ENCODE results near the gene GPR183.

The GPR183 gene

GRCh38 chr13:99339230-99339721 lies 32.1 kb upstream of the GPR183 start:
- no peak for DNase-seq

DNA sequence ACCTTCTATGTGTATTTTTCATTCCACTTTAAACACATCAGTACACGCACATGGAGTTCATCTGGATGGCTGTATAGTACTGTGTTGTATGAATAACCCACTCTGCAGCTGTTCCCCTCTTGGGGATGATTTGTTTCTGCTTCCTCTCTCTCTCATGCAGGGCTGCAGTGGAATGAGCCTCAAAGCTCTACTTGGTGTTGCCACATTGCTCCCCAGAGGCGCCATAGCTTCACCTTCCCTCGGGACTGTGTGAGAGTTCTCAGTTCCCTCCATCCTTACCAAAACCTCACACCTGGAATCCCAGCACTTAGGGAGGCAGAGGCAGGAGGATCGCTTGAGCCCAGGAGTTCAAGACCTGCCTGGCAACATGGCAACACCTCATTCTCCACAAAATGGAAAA lies 28.4 kb upstream of the GPR183 start:
- DNase-seq = peak; percentile 70

- DNase-seq = no peak
Observed at GRCh38 chr13:99335087-99335486, 27.9 kb upstream of the GPR183 start.

DNA sequence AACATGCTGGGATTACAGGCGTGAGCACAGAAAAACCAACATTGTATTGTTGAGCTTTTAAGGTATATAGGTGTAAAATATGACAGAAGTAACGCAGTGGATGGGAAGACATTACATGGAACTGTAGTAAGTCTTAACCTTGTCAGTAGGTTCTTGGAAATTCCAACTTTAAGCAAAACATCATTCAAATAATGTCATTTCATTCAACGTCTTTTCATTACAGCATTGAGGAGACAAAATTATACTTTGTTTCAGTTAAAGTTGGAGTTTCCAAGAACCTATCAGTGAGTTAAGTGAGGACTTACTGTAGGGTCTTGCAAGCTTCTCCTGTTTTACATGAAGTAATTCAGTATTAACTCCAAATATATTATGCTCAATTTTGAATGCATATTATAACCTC lies 27.0 kb upstream of the GPR183 start:
- no peak for DNase-seq

DNA sequence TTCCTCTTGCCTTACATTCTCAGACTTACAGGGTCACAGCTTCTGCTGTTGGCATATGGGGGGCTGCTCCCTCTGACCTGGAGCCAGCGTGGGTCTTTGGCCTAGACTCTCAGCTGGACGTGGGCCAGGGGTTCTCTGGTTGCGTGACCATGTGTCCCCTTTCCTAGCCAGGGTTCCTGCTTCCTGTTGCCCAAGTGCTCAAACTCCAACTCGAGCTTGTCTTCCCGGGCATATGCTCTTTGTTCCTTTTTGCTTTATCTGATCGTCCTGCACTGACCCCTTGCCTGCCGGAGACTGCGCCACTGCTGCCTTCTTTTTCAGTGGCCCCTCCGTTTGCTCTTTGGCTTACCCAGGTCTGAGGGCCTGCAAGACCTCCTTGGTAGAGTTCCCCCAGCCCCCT lies 25.3 kb upstream of the GPR183 start:
- no peak for DNase-seq

GRCh38 chr13:99331881-99332293 lies 24.7 kb upstream of the GPR183 start:
- DNase-seq = no peak

GRCh38 chr13:99330942-99331341 lies 23.7 kb upstream of the GPR183 start:
- DNase-seq = no peak

DNA sequence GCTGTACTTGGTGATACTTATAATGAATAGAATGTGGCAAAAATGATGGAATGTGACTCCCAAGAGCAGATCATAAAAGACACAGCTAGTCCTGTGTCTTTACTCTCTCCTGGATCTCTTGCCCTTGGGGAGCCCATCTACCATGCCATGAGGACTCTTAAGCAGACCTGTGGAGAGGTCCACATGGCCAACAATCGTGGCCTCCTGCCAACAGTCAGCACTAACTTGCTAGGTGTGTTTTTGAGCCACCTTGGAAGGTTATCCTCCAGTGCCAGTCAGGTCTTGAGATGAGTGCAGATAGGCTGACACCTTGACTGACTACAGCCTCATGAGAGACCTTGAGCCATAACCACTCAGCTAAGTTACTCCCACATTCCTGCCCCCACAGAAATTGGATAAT lies 22.3 kb upstream of the GPR183 start:
- no peak for DNase-seq

DNA sequence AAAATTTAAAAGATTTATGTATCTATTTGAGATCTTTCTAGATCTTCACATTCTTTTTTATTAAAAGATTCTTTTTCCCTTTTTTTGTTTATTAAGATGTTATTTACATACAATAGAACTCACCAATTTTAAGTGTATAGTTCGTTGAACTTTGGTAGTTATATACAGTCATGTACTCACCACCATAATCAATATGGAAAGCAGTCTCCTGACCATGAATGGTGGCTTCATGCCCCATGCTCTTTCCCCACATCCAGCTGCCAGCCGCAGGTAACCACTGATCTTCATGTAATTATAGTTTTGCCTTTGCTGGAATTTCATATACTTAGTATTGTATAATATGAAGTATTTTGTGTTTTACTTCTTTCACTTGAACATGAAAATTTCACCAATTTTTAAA lies 20.6 kb upstream of the GPR183 start:
- no peak for DNase-seq

GRCh38 chr13:99327126-99327525 lies 19.9 kb upstream of the GPR183 start:
- no peak for DNase-seq

- no peak for DNase-seq
Observed at GRCh38 chr13:99326012-99326411, 18.8 kb upstream of the GPR183 start.

- no peak for DNase-seq
Observed at GRCh38 chr13:99323488-99323887, 16.3 kb upstream of the GPR183 start.

DNA sequence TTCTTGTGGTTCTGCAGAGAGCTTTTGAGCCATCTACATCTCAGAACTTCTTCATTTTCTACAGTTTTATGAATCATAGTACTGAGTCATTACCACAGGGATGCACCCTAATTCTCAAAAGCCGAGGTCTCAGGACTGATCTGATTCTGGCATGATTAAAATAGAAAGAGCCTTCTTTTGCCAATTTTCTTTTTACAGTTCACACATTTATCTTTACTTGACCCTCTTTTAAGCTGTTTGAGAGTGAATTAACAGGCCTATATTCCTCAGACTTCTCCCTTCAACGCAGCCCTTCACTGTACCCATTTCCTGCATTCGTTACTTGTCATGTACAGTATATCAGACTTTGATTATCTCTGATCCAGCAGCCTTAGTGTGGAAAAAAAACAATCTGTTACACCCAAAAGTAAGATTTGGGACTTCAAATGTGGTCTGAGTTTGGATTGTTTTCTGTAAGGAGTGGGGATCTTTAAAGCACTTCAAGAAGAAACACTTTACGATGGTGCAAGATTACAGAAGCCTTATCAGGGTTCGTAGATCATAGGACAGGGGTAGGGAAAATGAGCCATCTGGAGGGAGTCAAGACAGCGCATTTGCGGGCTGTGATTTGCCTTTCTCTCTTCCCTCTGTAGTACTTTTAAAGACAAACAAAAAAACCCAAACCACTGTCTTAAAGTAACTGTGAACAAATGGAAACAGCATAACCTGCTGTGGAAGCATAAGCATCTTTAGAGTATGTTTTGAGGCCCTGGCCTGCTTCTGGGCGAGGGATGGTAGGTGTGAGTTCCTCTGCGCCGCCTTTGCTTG lies 15.3 kb upstream of the GPR183 start:
- DNase-seq = peak; percentile 88

DNA sequence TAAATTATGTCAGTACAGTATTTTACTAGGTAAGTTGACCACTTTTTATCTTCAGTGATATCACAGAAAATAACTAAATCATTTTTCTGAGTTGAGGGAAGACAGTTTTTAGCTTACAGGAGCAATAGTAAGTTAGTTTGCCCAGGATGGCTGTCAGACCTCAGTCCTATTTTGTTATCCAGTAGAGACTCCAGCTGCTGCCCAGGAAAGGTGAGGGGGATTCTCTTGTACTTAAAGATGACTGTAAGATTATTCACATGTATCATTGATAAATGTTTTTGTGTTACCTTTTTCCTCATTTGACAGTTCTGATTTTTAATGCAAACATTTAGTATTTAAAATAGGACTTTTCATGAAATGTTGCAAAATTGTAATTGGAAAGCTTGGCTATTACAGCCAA lies 14.5 kb upstream of the GPR183 start:
- DNase-seq = no peak

DNA sequence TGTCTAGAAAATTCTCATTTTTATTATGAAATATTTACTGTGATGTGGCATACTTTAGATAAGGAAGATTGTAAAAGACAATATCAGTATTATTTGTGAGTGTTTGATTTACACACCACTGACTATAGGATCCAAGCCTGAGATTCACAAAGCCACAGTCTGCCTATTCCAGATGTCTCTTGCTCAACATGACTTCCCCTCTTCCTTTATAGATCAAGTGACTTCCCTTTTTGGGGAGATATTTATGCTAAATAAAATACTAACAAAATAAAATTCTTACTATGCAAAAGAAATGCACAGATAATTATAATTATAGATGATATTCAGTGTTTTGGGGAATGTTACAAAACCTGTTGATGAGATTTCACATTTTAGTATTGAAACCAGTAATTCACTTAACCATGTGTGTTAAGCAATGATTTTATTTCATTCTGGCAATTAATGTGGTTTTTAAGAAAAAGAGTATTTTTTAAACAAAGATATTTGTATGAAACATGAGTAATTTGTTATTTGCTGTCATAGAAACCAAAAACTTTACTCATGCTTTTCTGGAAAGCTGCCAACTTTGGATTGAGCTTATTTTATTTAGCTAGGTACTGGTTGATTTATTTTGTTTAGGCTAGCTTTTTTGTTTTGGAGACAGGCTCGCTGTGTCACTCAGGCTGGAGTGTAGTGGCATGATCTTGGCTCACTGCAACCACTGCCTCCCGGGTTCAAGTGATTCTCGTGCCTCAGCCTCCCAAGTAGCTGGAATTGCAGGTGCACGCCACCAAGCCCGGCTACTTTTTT lies 13.7 kb upstream of the GPR183 start:
- peak; percentile 86 for DNase-seq

- peak; percentile 37 for DNase-seq
Observed at GRCh38 chr13:99316657-99317256, 9.6 kb upstream of the GPR183 start.

DNA sequence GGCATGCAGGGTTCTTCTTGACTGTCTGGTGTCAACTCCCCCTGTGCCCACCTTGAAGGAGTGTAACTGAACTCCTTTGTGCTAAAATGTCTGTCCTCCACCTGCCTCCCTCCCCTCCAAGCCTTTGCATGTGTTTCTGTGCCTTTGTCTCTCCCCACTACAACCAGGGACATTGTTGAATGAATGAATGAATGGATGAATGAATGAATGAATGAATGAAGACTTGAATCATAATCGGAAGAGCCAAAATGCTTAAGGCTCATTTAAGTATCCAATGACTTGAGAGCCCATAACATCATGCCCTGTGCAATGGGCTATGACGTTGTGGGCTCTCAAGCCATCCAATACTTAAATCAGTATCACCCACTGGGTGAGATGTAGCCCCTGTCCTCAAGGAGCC lies 9.0 kb upstream of the GPR183 start:
- no peak for DNase-seq

GRCh38 chr13:99315186-99315585 lies 8.0 kb upstream of the GPR183 start:
- DNase-seq = no peak

GRCh38 chr13:99314640-99315176 lies 7.5 kb upstream of the GPR183 start:
- DNase-seq = no peak

- DNase-seq = no peak
Observed at GRCh38 chr13:99313941-99314340, 6.7 kb upstream of the GPR183 start.

DNA sequence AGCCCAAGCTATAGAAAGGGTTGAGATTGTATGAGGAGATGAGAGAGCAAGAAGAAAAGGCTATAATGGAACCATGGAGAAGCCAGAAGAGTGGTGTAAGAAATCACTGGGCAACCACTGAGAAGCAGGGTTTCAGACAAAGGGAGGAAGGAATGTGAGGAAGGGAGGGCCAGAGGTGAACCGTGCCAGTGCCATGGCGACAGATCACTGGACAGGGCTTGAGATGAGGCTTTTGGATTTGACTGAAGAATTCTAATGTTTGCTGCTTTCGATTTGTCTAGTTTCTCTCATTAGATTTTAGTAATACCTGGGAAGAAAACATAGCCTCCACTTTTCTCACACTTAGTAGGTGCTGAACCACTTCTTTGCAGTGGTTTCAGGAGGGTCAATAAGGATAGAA lies 6.3 kb upstream of the GPR183 start:
- DNase-seq = no peak

DNA sequence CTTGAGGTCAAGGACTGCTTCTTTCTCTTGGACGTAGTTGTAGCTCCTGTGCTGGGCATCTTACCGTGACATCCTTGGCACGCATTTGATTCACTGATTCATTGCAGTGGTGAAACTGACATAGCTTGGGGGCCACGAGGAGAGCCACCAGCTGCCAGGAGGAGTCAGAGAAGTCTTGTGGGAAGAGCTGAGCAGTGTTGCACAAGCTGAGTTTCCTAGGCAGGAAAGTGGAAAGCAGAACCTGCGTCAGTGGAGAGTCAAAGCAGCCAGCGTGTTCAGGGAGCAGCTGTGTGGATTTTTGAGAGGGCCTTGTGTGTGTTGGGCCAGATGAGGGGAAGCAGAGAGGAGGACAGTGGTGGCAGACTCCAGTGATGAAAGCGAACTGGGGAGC lies 5.3 kb upstream of the GPR183 start:
- peak; percentile 99 for DNase-seq

DNA sequence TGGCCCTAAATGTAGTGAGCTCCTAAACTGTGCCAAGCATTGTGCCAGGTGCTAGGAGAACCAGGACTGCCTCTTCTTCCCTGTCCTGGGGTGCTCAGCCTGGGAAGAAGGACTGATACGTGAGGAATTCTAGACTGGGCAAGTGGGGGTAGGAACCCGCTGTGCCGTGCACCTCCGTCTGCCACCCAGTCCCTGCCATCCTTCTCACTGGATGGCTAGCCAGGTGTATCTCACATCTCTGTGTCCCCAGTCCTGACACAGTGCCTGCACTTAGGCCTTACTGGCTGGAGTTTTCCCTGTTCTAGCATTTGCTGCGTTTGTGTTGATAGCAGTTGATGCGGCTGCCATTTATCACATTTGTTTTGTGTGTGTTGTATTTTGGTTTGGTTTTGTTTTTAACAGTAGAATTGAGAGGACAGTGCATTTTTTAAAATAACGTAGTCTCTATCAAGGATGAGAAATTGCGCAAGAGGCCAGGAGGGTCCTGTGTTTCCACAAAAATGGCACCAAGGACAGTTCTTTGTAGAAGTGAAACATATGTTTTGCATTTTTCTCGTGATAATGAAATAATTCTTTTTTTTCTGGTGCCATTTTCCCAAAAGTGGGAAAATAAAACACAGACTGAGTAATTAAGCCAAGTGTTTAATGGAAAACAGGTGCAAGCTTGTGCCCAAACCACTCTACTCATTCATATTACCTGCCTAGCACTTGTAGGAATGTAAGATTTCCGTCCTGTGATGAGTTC lies 4.7 kb upstream of the GPR183 start:
- peak; percentile 54 for DNase-seq
